NOMO-1 treated with DMSO at 0.1 percent for 48 hours (cell line): ENCODE data around the gene GUCY1B1.
A peak's percentile ranks its signal among the peaks of the same experiment; 100 is the strongest.

ENCODE experiments used
- DNase-seq: peaks from one replicate; lab custom pipeline; 2025; ENCODE audit not compliant: unreplicated experiment; lab: John Stamatoyannopoulos, UW

GUCY1B1 gene

GRCh38 chr4:155761047-155761446 is 2.2 kb downstream of the GUCY1B1 start:
- DNase-seq: no peak

GRCh38 chr4:155761916-155762315 is 3.1 kb downstream of the GUCY1B1 start:
- no peak for DNase-seq

DNA sequence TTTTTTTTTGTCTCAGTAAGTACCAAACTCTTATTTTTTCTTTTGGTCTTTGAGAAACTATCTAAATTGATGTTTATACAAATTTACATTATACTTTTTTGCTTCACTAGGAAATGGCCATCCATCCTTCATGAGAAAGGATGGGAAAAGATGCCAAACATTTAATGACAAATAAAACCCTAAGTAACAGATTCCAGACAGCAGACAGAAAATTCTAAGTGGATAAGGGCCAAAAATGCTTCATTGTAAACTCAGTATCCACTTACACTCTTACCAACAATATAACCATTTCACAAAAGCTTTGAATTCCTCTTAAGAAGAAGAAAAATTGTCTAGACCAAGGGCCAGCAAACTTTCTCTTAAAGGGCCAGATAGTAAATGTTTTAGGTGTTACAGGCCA is 3.5 kb downstream of the GUCY1B1 start:
- DNase-seq: no peak

DNA sequence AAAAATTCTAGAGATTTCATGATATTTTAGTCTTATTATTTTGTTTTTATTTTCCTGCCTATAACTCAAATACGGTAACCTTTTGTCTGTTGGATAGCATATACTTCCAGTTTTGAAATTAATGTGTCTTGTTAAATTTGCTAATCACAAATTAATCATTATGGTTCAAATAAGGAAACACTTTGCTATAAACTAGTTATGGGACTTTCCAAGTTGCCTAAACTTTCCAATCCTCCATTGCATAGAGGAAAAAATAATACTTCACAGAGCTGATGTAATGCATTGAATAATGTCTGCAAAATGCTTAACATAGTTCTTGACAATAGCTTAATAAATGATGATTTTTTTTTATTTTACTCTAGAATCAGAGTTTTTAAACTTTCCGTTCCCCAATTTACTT is 4.7 kb downstream of the GUCY1B1 start:
- DNase-seq: no peak

DNA sequence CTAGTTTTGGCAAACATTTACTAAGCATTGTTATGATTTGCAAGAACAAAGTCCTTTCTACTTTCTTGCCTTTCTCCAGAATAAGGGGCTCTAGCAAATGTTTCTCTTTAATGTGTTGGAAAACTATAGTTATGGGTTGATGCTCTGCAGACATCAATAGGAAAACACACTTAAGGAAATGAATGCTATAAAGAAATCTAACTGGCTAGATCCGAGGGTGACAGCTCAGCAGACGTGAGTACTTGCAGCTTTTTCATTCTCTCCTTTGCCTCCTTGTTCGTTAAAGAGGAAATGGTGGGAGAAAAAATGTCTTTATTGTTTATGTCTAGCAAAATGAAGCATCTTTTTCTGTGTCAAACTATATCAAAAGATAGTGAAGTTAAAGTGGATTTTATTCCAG is 6.3 kb downstream of the GUCY1B1 start:
- no peak for DNase-seq

- no peak for DNase-seq
These were observed 7.8 kb downstream of the GUCY1B1 start for GRCh38 chr4:155766622-155767021.

- no peak for DNase-seq
These were observed 9.5 kb downstream of the GUCY1B1 start for GRCh38 chr4:155768370-155768769.

DNA sequence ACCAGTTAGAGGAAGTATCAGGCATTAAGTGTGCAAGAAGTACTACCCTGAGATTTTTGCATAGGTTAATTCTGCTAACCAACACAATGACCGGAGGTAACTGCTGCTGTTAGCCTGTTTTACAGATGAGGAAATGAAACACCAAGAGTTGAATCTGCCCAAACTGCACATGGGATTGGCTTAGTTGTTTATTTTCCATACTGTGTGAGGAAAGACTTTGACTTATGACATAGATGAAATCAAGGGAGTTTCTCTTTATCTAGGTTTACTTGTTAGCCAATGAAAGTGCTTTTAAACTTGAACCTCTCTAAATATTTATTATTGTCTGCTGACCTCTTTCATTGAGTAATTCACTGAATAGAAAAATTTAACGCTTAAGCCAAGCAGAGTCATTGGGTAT is 10.3 kb downstream of the GUCY1B1 start:
- peak; percentile 26 for DNase-seq

GRCh38 chr4:155772459-155773195 is 13.8 kb downstream of the GUCY1B1 start:
- no peak for DNase-seq

DNA sequence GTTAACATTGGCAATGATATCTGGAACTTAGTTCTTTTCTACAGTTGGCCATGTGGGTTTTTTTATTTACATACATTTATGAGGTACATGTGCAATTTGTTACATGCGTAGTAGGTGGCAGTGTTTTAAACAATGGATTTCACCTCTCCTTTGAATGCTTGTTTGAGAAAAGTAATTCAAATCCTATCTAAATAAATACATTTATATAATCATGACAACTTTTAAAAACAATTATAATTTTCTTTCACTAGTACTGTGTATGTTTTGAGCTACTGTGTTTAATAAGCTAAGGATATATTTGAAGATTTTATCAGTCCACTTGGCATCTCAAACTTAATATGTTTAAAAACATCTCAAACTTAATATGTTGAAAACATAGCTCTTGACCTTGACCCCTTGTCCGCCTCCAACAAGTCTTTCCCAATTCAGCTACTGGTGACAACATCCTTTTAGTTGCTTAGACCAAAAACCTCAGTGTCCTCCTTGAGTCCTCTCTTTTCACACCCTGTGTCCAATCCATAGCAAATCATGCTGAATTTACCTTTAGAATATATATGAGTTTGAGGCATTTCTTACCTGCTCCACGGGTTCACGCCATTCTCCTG is 14.5 kb downstream of the GUCY1B1 start:
- no peak for DNase-seq

DNA sequence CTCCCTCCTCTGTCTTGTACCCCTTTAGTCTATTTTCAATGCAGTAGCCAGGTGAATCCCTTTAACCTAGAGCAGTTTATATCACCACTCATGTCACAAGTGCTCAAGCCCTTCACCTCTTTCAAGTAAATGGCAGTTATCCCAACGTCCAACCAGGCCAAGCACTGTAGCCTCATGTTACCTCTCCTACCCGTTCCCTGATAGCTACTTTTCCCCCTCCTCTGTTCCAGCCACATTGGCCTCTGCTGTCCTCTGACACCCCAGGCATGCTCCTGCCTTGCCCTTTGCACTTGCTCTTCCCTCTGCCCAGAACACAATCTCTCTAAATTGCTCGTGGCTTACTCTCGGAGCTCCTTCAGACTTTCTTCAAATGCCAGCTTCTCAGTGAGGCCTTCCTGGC is 15.2 kb downstream of the GUCY1B1 start:
- no peak for DNase-seq

DNA sequence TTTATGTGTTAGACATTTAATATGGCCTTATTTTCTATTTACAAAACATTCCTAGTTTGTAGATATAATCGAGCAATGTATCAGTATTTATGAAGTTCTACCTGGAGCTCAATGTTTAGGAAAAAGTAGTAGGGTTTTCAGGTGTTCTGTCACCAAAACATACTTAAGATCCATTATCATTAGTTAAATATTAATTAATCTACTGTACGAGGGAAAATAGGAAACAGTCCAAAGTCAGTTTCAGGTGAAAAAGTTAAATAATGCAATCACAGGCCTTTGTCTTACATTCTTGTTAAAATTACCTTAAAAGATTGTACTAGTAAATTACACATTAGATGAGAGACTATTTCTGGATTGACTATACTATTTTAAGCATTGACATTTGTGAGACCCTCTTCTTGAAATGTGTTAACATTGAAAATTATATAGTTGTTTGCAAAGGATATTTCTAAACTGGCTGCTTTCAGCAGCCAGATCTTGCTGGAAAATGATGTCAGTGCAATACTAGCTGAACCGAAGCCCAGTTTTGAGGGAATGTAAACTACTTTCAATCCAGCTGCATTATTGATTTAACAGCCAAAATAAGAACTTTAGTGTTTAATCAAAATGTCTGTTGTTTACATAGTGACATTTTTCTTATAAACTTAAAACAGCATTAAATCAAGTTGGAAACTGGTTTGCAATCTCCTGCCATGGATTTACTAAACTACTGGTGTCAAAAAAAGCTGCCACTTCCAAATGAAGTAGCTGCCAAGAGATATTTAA is 19.3 kb downstream of the GUCY1B1 start:
- DNase-seq: no peak

DNA sequence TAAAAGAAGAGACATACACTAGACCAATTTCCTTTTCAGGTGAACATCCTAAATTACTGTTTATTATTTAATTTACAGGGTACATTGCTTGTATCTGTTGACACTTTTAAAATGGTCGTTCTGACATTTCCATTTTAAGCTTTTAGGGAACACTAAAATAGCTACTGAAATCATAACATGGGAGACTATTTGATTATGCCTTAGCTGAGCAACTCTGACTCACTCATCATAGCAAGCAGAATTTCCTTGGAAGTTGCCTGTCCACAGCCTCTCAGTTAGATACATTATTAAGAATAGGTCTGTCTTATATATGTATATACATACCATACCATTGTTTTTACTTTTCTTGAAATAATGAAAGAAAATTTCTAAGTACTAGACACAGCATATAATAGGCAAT is 22.0 kb downstream of the GUCY1B1 start:
- no peak for DNase-seq

DNA sequence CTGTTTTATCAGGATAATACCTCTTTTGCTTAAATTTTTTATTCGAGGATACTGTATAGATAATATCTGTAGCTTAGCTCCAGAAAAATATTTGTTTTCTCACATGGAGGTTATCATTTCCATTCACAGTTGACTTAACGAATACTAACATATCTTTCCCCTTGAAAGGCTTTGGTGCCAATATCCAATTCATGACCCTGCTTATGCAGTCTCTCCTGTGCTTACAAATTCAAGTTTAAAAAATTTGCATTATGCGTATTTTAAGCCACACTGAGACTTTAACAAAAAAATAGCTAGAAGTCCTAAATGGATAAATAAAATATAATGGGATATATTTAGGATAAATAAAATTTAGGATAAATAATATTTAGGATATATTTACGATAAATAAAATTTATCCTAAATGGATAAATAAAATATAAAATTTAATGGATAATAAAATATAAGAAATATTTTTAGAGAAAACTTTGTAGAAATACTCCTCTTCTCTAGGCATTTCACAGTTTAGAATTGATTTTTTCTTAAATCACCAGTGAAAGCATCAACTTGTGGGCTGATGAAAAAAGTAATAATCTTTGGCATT is 22.5 kb downstream of the GUCY1B1 start:
- DNase-seq: no peak

DNA sequence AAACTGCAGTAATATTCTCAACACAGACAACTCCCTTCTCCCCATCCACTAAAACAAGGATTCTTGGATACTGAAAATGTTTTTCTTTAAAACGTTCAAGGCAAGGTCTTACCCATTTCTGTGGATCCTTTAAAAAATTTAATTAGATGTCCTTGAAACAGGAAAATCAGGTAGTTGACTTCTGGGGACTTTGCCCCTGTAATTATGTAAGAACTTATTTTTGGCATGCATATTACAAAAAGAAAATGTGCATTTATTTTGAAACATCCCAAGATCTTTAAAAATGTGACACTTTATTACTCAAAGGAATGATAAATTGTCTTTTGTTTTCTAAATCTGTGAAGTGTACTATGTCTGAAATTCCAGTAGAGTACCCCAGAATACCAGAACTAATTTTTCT is 25.8 kb downstream of the GUCY1B1 start:
- DNase-seq: no peak

- DNase-seq: no peak
These were observed 27.0 kb downstream of the GUCY1B1 start for GRCh38 chr4:155785828-155786227.

DNA sequence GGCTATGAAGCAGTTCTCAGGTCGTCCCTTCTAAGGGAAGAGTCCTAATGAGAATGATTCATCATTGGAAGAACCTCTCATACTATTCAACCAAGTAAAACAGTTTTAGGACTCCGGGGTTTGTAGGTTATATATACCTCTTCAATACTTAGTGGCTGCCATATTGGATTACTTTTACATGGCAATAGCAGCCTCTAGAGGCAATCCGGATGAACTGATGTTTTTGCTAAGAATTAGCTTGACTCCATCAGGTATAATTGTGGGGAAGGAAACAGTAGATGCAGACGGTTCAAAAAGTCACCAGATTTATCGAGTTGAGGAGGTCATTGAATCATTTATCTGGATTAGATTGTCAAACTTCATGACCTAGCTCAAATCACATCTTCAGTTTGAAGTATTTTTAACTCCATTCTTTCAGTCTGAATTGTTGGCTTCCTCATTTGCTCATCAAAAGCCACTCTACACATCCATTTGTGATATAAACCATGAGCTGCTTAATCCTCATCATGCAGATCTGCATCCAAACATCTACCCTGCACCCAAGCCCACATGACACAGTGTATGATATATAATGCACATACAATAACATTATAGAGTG is 28.4 kb downstream of the GUCY1B1 start:
- DNase-seq: peak; percentile 64

DNA sequence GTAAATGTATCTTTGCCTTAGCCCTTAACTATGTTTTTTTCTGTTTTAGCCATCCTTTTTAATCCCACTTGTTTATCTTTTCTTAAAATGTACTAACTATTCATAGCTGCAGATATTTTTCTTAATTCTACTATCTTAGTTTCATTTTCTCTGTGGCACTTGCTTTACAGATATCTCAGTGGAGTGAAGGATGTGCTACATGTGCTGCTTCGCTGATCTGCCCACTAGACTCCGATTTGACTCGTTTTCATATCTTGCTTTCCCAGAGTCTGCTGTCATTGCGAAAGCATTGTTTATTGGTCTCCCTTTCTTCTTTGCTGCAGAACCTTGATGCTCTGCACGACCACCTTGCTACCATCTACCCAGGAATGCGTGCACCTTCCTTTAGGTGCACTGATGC is 30.6 kb downstream of the GUCY1B1 start:
- DNase-seq: no peak

GRCh38 chr4:155789982-155790381 is 31.2 kb downstream of the GUCY1B1 start:
- DNase-seq: no peak

- DNase-seq: no peak
These were observed 35.9 kb downstream of the GUCY1B1 start for GRCh38 chr4:155794589-155795236.

- no peak for DNase-seq
These were observed 37.2 kb downstream of the GUCY1B1 start for GRCh38 chr4:155795991-155796390.
